GM04503 (cell line): Measurements from ENCODE around the gene GAS7.

Experiments
- DNase-seq: peaks from one replicate; pipeline ENCODE4 v3.0.0-alpha.2; 2012; ENCODE audit warnings: low read depth

The GAS7 gene

DNA sequence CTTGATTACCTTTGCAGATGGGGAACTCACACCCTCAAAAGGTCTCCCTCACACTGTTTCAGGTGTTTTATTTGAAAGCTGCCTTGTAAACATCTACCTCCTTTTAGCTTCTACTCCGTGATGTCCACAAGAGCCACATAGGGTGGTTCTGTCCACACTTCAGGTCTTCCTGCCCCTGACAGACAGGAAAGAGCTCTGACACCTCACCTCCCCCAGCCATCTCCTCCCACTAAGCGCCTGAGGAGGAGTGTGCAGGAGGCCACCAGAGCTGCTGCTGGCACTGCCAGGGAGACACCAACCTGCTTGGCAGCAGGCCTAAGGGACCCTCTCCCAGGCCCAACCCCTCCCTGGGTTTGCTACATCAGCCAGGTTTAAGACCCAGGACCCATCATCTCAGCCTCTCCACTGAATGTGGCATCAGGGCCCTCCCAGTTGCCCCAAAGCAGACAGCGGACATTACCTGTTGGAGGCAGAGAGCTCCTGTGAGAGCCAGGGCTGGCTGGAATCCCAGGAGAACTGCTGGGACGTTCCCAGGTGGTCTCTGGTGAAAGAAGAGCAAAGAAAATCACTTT, 217.0 kb downstream of the GAS7 start:
- DNase-seq = no peak

DNA sequence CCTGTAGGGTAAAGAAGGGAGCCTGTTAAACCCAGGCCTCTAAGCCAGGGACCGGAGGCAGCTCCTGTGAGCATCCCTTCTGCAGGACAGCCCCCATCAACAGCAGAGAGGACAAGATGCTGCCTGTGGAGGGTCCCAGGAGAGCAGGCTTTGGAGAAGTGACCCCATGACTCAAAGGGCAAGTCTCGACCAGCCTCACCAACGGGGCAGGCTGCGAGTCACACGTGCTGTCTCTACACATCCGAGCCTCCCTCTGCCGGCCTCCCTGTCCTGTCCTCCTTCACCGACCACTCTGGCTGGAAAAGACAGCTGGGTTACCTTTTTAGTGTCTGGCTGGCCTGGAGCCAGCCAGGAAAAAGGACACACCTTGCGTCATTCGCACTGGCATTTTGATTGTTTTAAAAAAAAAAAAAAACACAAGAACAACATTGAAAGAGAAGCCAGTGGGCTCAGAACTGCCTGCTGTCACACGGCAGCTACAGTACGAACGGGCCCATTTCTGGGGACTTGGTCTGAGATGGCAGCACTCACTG, 218.9 kb downstream of the GAS7 start:
- DNase-seq = no peak

DNA sequence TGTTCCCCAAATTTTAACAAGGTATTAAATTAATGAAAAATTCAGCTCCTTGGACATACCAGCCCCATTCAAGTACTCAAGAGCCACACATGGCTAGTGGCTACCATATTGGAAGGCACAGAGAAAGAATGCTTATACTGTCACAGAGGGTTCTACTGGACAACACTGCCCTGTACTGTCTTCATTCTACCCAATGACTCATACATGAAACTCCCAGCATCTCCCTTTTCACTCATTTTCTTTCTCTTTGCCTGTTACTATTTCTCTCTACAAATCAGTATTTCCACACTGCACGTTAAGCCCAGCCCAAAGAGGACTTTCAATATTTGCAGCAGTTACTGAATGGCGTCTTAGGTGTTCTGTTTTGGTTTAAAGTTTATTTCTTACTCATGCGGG, 221.2 kb downstream of the GAS7 start:
- no peak for DNase-seq

DNA sequence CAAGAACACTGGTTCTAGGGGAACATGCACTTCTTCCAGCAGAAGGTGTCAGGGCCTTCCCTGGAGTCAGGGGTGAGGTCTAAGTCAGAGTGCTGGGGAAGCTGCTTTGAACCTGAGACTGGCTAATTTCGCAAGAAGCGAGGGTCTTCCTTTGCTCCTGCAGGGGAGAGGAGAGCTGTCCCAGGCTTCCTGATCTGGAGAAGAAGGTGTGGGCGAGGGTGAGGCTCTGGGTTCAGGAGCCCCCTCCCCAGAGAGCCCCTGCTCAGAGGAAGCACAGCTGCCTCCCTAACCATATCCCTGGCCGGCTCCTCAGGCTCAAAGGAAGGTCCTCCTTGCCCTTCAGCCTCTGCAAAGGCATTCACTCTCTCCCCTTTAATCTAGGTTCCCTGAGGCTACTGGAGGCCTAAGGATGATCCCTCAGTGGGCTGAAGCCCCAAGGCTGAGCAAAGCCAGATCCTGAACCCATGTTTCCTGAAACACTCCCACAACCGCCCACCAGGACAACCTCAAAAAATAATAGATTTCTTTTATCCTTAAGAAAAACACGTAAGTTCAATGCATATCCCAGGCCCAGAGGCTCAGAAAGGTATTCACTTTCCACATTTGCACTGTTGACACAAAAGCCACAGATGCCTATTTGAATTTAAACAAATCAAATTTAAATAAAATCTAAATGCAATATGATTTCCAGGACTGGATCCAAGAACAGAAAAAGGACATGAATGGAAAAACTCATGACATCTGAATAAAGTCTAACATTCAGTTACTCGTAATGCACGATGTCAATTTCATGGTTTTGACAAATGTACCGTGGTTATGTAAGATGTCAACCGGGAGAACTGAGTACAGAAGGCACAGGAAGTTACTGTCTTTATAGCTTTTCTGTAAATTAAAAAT, 221.9 kb downstream of the GAS7 start:
- DNase-seq = no peak

DNA sequence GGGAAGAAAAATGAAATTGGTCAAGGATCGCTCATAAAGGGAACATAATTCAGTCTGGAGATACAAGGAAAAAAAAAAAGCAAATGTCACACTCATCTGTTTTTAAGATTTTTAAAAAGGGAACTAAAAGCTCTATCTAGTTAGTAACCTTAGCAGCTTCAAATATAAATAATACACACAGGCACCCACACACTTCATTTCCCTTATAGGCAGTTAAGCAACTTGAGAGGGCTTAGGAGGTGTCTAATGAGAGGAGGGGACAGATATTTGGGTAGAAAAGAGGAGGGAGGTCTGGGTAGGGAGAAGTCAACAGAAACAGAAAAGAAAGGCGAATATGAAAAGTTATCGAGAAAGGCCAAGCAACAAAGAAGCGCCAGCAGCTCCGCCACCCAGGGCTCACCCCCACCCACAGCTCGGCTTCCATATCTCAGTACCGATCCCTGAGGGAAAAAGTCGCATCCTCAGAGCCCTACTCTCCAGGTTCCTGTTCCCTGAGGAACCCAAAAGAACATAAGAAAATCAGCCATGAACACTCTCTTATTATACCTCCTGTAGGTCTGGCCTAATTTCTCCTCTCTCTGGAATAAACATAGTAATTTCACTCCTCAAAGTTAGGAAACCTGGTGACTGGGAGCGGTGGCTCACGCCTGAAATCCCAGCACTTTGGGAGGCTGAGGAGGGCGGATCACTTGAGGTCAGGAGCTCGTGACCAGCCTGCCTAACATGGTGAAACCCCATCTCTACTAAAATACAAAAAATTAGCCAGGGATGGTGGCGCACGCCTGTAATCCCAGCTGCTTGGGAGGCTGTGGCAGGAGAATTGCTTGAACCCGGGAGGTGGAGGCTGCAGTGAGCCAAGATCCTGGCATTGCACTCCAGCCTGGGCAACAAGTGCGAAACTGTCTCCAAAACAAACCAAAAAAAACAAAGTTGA, 223.7 kb downstream of the GAS7 start:
- DNase-seq = no peak

DNA sequence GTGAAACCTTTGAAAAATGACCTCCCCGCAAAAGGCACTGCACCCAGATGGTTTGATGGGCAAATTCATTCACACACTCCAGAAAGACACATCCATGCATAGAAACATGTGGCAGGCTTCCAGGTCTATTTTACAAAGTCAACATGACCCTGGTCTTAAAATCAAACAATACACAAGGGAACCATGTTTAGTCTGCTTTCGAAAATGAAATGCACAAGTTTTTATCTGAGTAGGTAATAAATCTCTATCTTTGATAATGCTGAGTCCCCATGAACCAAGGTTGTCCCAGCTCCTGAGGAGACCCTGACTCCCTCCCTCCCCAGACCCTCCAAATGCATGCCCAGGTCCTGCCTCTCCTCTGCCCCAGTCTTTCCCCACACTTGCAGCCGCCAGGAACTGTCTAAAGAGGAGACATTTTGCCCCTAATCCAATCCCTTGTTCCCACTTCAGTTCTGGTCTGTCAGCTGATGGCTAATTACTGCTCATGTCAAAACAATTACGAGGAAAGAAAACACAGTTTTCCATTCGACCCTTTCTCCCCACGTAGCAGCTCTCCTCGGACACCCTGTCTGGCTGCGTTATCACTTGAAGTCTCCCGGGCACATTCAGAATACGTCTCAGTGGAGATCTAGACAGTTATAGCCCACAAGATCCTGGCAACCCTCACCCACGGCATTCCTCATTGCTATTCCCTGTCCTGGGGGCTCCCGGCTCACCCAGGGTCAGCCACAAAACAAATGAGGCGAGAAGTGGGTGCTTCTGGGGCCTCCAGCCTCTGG, 224.5 kb downstream of the GAS7 start:
- no peak for DNase-seq

DNA sequence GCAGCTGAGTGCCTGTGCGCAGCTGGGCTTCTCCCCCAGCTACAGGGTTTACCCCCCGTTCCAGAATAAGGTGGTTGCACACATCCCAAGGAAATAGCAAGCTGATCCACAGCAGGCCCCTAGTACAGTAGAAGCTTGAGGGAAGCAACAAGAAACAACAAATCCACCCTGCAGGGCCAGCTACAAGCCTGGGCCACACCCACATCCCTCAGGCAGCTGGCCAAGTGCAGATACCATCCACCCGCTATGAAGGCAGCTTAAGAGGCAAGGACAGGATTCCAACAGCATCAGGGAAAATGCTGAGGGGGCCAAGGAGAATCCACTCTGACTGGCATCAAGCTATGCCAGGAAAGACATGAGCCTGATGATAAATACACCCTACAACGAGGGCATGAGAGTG, 226.4 kb downstream of the GAS7 start:
- peak; percentile 16 for DNase-seq

DNA sequence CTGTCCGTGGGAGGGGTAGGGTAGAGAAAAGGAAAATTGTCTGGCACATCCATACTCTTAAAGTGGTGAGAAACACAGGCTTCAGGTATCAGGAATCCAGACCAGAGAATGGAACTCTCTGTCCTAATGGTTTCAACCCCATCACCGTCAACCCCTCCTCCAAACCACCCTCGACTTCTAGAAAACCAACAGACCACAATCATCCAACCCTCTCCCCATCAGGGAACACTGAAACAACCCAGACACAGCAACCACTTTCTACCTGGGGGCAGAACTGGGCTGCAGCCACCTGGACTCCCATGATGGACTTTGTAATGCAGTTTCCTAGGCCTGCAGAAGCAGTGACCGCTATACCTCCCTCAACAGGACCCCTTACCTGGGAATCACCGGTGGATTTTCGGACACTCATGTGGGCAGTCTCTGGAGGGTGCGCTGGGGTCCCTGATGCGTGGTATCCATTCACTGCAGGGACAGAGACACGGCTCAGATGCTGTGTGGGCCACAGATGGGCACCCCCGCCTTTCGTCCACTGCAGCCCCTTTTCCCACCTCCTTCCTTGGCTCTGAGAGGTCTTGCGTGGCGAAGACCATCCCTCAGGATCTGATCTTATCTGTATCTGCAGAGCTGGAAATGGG, 229.0 kb downstream of the GAS7 start:
- no peak for DNase-seq

DNA sequence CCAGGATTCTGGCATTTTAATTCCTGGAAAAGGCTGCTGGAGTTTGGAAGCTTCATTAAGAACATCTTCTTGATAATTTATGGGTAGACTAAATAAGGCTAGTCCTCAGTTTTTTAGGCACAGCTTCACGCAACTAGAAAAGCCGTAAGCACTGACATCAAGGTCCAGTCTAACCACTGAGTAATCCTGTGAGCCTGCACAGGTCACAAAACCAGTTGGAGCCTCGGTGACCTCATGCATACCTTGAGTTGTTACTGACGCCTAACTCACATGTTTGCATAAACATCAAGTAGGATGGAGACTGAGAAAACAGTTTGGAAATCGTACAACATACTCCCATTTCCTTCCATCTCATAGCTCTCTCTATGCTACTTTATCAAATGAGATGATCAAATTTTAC, 229.5 kb downstream of the GAS7 start:
- no peak for DNase-seq

DNA sequence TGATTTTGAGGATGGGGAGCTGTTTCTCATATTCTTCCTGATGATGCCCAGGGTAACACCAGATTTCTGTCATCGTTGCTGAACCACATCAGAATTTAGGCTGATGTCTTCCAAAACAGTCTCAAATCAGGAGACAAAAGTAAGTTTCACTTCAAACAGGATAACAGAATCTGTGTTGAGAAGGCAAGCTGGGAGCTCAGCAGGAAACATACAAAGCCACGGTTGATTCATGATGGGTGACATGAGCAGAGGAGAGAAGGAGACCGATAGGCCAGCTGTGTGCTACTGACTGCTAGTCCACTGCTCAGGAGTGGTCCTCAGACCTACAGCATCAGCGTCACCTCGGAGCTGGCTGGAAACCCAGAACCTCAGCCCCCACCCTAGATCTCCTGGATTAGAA, 230.4 kb downstream of the GAS7 start:
- no peak for DNase-seq

DNA sequence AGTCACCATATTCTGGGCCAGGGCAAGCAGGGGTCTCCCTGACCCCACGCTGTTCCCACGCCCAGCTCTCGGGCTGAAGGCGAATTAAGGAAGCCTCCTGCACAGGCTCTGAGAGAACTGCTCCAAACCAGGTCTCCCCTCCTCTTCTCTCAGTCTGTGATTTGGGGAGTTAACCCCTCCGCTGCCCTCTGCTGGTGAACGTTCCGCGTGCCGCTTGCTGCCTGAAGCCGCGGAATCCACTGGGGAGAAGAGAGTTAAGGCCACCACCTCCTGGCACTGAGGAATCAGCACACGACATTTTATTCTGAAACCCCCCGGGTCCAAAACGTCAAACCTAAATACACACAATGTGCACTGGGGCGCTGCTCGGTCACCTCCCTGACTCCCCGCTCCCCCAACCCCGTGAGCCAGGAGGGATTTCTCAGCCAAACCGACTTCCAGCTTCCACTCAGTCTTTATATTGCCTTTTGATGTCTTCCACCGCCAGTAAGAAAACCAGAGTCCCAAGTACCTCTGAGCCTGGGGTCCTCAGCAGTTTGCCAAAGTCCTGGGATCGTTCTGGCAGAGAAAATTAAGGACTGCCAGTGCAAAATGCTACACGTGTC, 238.9 kb downstream of the GAS7 start:
- no peak for DNase-seq

DNA sequence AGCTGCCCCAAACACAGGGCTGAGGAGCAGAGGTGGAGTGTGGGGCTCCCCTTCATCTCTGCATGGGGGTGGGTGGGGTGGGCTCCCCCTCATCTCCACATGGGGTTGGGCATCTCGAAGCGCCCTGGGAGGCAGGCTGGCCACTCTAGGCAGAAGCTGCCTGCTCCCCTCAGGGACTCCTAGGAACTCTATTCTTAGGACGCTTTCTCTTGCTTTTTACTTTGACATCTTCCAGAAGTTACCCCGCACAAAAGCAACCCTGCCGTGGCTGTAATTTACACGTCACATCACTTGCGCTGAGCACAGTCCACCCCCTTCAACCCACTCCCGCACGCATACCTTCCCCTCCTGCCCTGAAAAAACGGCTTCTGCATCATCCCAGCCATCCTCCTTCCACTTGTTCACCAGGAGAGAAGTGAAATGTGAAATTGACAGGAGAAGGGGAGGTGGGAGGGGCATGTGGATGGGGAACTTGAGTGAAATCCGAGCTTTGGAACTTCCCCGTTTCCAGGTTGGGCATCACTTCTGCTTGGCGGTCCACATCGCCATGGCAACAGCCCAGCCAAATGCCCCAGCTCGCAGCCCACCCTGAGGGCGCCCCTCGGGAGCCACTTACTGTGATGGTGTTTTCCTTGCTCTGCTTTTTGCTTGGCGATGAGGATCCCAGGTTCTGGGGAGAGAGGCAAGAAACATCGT, 239.7 kb downstream of the GAS7 start:
- DNase-seq = no peak

DNA sequence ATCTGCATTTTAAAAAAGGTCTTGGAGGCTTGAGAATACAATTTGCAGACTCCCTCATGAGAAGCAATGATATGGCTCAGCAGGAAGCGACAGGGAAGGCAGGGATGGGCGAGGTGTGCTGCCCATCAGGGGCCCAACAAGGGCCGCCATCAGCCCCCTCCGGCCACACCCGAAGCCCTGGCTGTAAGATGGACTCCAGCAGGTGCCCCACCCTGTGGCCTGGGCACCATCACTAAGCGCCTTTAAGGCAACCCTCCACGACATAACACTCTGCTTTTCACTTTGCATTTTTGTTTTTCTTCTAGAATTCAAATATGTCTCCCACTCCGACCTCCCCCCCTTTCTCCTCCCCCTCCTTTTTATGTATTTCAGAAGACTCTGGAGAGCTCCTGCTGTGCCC, 241.2 kb downstream of the GAS7 start:
- DNase-seq = no peak

DNA sequence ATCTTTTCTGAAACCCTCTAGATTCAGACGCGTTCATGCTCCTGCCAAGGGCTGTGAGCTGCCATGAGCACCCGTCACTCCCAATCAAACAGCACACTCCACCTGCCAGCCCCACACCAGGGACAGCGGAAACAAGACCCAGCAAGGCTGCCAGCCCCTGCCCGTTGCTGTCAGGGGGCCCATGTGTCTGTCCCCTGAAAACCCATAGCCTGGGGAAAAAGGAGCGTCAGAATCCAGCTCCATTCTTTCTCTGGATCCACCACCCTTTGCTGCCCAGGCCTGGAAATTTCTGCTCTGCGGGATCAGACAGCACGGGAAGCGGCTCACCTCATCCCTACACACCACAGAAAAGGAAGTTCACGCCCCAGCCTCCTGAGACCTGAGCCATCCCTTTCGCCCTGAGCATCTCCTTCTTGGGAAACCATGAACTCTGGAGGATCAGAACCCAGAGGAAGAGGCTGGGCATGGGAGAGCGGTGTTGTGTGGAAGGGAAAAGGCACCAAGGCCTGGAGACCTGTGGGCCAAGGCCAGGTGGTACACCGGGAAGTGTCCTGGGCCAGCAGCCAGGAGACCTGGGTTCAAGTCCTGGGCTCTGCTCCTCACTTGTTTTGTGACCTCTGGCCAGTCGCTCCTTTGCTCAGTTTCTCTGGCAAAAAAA, 241.8 kb downstream of the GAS7 start:
- DNase-seq = no peak

DNA sequence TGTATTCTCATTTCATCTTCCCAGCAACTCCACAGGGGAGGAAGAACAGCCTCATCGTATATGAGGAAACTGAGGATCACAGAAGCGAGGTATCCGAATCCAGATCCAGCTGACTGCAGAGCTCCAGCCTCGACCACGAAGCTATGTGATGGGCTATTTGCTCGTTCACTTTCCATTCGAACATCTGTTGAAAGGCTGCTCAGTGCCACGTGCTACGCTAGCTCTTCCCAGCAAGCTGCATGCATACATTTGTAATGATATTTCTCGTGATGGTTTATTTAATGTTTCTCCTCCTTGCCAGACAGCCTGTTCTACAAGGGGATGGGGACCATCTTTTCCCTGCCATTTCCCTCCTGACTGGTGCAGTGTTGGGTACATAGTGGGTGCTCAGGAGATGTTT, 244.9 kb downstream of the GAS7 start:
- DNase-seq = no peak

DNA sequence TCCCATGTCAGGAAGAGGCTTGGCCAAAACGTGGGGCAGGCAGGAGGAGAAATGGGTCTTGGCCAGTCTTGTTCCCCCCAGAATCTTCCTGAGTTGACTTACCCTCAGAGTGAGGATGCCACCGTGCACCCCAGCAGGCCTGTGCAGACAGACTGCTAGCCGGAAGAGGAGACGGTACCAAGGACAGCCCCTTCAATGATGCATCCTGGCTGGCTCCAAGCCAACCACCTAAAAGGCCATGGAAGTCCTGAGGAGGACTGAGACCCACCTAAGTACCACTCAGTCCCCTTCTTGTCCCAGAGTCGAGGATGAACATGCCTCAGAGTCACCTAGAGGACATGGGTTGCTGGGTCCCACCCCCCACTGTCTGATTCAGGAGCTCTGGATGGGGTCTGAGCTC, 246.6 kb downstream of the GAS7 start:
- no peak for DNase-seq

DNA sequence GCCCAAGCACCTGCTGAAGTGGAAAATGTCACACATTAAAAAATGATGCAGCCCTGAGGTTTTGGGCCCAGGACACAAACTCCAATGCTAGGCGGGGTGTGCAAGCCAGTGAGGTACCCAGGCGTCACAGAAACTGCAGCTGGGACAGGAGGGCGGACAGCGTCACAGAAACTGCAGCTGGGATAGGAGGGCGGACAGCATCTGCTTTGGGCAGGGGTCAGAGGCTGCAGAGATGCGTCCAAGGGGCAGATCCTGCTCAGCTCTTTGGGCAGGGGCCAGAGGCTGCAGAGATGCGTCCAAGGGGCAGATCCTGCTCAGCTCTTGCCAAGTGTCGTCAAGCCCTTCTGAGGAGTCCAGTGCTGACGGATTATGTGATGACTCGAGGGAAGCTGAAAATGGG, 249.5 kb downstream of the GAS7 start:
- no peak for DNase-seq

DNA sequence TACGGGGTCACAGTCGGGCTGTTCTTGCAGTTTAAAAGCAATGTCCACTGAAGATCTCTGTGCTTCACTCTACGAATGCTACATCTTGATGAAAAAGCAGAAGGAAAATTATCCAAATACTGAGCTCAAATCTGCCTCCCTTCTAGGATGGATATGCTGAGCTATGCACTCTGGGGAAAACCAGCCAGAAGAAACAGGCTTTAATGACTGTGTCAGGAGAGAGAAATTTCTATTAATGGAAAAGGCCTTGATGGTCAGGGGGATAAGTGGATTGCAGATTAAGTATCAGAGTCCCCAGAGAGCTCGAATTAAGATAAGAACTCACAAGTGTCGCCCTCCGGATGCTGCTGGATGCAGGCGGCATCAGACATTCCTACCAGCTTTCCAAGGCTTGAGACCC, 253.7 kb downstream of the GAS7 start:
- no peak for DNase-seq

DNA sequence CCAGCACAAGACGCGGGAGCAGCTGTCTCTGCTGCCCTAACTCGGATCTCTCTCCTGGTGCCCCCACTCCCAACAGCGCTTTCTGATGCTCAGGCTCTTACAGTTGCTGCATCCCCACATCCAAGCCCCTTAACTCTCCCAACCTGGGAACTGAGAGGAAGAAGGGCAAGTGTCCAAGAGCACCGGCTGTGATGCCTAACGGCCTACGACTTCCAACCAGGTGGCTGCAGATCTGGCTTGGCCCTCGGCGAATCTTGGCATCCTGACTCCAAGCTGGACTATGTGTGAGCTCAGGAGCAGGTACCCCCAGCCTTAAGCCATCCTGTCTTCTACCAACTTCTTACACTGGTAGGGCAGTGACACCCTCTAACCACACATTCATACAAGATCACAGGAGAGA, 255.1 kb downstream of the GAS7 start:
- DNase-seq = no peak

DNA sequence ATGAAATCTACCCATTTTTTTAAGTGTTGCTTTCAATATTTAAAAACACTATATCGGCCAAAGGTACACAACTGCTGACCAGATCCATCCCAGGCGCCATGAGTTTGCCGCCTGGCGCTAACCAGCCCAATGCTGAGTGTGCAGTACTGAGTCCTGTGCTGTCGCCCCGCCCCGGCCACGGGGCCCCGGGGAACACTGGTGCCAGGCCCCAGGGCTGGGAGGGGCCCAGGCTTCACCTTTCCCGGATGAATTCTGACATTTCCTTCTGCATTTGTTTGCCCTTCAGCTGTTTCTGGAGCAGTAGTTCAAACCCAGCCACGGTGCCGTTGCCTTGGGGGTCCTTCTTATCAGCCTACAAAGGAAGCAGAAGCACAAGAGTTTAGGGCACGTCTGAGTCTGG, 255.5 kb downstream of the GAS7 start:
- no peak for DNase-seq
